ENCODE measurements around the gene CTF1. TPM values are rescaled to one million over a fixed set of nuclear protein-coding genes. Genes with fewer than 3 reads are reported as not detected.
A peak's percentile ranks its signal among the peaks of the same experiment; 100 is the strongest.
"Not testable (repeated sequence)": the region's sequence is repeated elsewhere in the genome, so short reads cannot be mapped to it uniquely, and the experiment has no call there.

CTF1 gene
- total RNA-seq, 1 donor from 2014 or later: 0.40 TPM

- no peak for DNase-seq (ENCODE audit: low read depth in 2 of 2)
Observed at GRCh38 chr16:30930160-30930571, 33.8 kb downstream of the CTF1 start.

GRCh38 chr16:30931068-30931650 is 34.7 kb downstream of the CTF1 start:
- DNase-seq (ENCODE audit: low read depth in 2 of 2): no peak

- peak; percentile 72 to 77 for DNase-seq (ENCODE audit: low read depth in 2 of 2)
Observed at GRCh38 chr16:30934827-30935557, 38.6 kb downstream of the CTF1 start.

GRCh38 chr16:30937692-30938091 is 41.3 kb downstream of the CTF1 start:
- DNase-seq (ENCODE audit: low read depth in 2 of 2): no peak

- not testable (repeated sequence) for DNase-seq (ENCODE audit: low read depth in 2 of 2)
Observed at GRCh38 chr16:30939571-30939970, 43.2 kb downstream of the CTF1 start.

GRCh38 chr16:30941600-30942425 is 45.4 kb downstream of the CTF1 start:
- DNase-seq (ENCODE audit: low read depth in 2 of 2): peak; percentile 74 to 79

GRCh38 chr16:30942426-30942806 is 46.0 kb downstream of the CTF1 start:
- DNase-seq (ENCODE audit: low read depth in 2 of 2): no peak

- DNase-seq (ENCODE audit: low read depth in 2 of 2): no peak
Observed at GRCh38 chr16:30944352-30944751, 47.9 kb downstream of the CTF1 start.

GRCh38 chr16:30946671-30947540 is 50.5 kb downstream of the CTF1 start:
- DNase-seq (ENCODE audit: low read depth in 2 of 2): no peak

GRCh38 chr16:30947541-30947858 is 51.1 kb downstream of the CTF1 start:
- no peak for DNase-seq (ENCODE audit: low read depth in 2 of 2)

GRCh38 chr16:30947859-30948666 is 51.6 kb downstream of the CTF1 start:
- DNase-seq (ENCODE audit: low read depth in 2 of 2): peak; percentile 96

- DNase-seq (ENCODE audit: low read depth in 2 of 2): peak; percentile 59 to 71
Observed at GRCh38 chr16:30948667-30949649, 52.5 kb downstream of the CTF1 start, which contains the start of gene ORAI3. ORAI3 (plus strand) TSS chr16:30949068; CDS start chr16:30949290, 222 bp downstream.

- peak; percentile 54 to 74 for DNase-seq (ENCODE audit: low read depth in 2 of 2)
Observed at GRCh38 chr16:30949650-30950515, 53.5 kb downstream of the CTF1 start.

GRCh38 chr16:30950516-30951065 is 54.2 kb downstream of the CTF1 start:
- DNase-seq (ENCODE audit: low read depth in 2 of 2): no peak

GRCh38 chr16:30951193-30951592 is 54.8 kb downstream of the CTF1 start:
- no peak for DNase-seq (ENCODE audit: low read depth in 2 of 2)

- peak in 1 of 2 donors; percentile 34 for DNase-seq (ENCODE audit: low read depth in 2 of 2)
Observed at GRCh38 chr16:30951750-30952149, 55.3 kb downstream of the CTF1 start.

- no peak for DNase-seq (ENCODE audit: low read depth in 2 of 2)
Observed at GRCh38 chr16:30953111-30953510, 56.7 kb downstream of the CTF1 start.

Measured in lung microvascular endothelial cell (primary cell).